ENCODE results near the gene LEPR.
"Not testable (repeated sequence)": the region's sequence is repeated elsewhere in the genome, so short reads cannot be mapped to it uniquely, and the experiment has no call there.

LEPR gene

GRCh38 chr1:65459397-65459768 is 38.9 kb downstream of the LEPR start:
- H3K36me3 ChIP-seq (ENCODE audit: insufficient read depth), result no peaks in the 10 kb centered on the region
- no peak overlapping the region for H2AFZ ChIP-seq (ENCODE audit: low read depth)
- no peak overlapping the region for H3K4me2 ChIP-seq
- no peak overlapping the region for H3K9ac ChIP-seq
- H4K20me1 ChIP-seq (ENCODE audit: insufficient read depth), result no peaks in the 10 kb centered on the region
- no peaks in the 10 kb centered on the region for H3K79me2 ChIP-seq (ENCODE audit: insufficient read depth, low read depth)
- no peaks in the 10 kb centered on the region for H3K4me1 ChIP-seq (ENCODE audit: low read depth, poor library complexity, severe bottlenecking)
- H3K27me3 ChIP-seq (ENCODE audit: insufficient read depth, low read depth), result no peaks in the 10 kb centered on the region
- no peak overlapping the region for H3K4me3 ChIP-seq (IDR thresholded peaks at IDR 0.05; ENCODE audit: insufficient read depth, low read depth, low read length)
- no peak for TF ChIP-seq CTCF (conservative IDR thresholded peaks at IDR 0.05; ENCODE audit: low read depth, low read length)
- no peak overlapping the region for H3K27ac ChIP-seq

GRCh38 chr1:65465837-65466236 is 45.4 kb downstream of the LEPR start:
- not testable (repeated sequence) for H3K36me3 ChIP-seq (ENCODE audit: insufficient read depth); H3K4me2 ChIP-seq; H3K27ac ChIP-seq; H3K79me2 ChIP-seq (ENCODE audit: insufficient read depth, low read depth); H3K9ac ChIP-seq; H4K20me1 ChIP-seq (ENCODE audit: insufficient read depth); H3K4me1 ChIP-seq (ENCODE audit: low read depth, poor library complexity, severe bottlenecking); H3K4me3 ChIP-seq (IDR thresholded peaks at IDR 0.05; ENCODE audit: insufficient read depth, low read depth, low read length); H3K27me3 ChIP-seq (ENCODE audit: insufficient read depth, low read depth); H2AFZ ChIP-seq (ENCODE audit: low read depth)

GRCh38 chr1:65467536-65467935 is 47.1 kb downstream of the LEPR start:
- Histone ChIP-seq H3K36me3 (ENCODE audit: insufficient read depth) (no peaks in the 10 kb centered on the region), H3K4me1 (ENCODE audit: low read depth, poor library complexity, severe bottlenecking) (no peaks in the 10 kb centered on the region), H3K4me2 (no peak overlapping the region), H4K20me1 (ENCODE audit: insufficient read depth) (no peaks in the 10 kb centered on the region), H3K79me2 (ENCODE audit: insufficient read depth, low read depth) (no peaks in the 10 kb centered on the region), H3K4me3 (IDR thresholded peaks at IDR 0.05; ENCODE audit: insufficient read depth, low read depth, low read length) (no peak overlapping the region), H3K27me3 (ENCODE audit: insufficient read depth, low read depth) (no peaks in the 10 kb centered on the region), H2AFZ (ENCODE audit: low read depth) (no peak overlapping the region), H3K9ac (no peak overlapping the region), H3K27ac (no peak overlapping the region)
- no peak for TF ChIP-seq CTCF (conservative IDR thresholded peaks at IDR 0.05; ENCODE audit: low read depth, low read length)

- no peaks in the 10 kb centered on the region for H3K27me3 ChIP-seq (ENCODE audit: insufficient read depth, low read depth)
- no peak overlapping the region for H3K4me3 ChIP-seq (IDR thresholded peaks at IDR 0.05; ENCODE audit: insufficient read depth, low read depth, low read length)
- H3K27ac ChIP-seq, result no peak overlapping the region
- no peak overlapping the region for H3K4me2 ChIP-seq
- H3K4me1 ChIP-seq (ENCODE audit: low read depth, poor library complexity, severe bottlenecking), result no peaks in the 10 kb centered on the region
- H4K20me1 ChIP-seq (ENCODE audit: insufficient read depth), result no peaks in the 10 kb centered on the region
- TF ChIP-seq CTCF (conservative IDR thresholded peaks at IDR 0.05; ENCODE audit: low read depth, low read length), result no peak
- no peaks in the 10 kb centered on the region for H3K79me2 ChIP-seq (ENCODE audit: insufficient read depth, low read depth)
- H3K9ac ChIP-seq, result no peak overlapping the region
- no peaks in the 10 kb centered on the region for H3K36me3 ChIP-seq (ENCODE audit: insufficient read depth)
- no peak overlapping the region for H2AFZ ChIP-seq (ENCODE audit: low read depth)
These were observed 48.8 kb downstream of the LEPR start for GRCh38 chr1:65469126-65469888.

- no peak for TF ChIP-seq CTCF (conservative IDR thresholded peaks at IDR 0.05; ENCODE audit: low read depth, low read length)
- Histone ChIP-seq H3K27ac (no peak overlapping the region), H3K79me2 (ENCODE audit: insufficient read depth, low read depth) (no peaks in the 10 kb centered on the region), H3K9ac (no peak overlapping the region), H3K36me3 (ENCODE audit: insufficient read depth) (no peaks in the 10 kb centered on the region), H2AFZ (ENCODE audit: low read depth) (no peak overlapping the region), H3K4me2 (no peak overlapping the region), H3K4me1 (ENCODE audit: low read depth, poor library complexity, severe bottlenecking) (no peaks in the 10 kb centered on the region), H3K4me3 (IDR thresholded peaks at IDR 0.05; ENCODE audit: insufficient read depth, low read depth, low read length) (no peak overlapping the region), H3K27me3 (ENCODE audit: insufficient read depth, low read depth) (no peaks in the 10 kb centered on the region), H4K20me1 (ENCODE audit: insufficient read depth) (no peaks in the 10 kb centered on the region)
These were observed 49.4 kb downstream of the LEPR start for GRCh38 chr1:65469889-65470340.

Data from KMS-11 (cell line).